Lower lobe of right lung (tissue), 2 donors: ENCODE measurements around the gene NCOR2. TPM values are rescaled to one million over a fixed set of nuclear protein-coding genes. Genes with fewer than 3 reads are reported as not detected.

ENCODE experiments used
- ATAC-seq, 2 donors: fragments of 200-7000 bp; cut with Tn5 transposase; one replicate each; pipeline ENCODE4 v1.9.1; 2020 to 2022; ENCODE audit warnings: mild to moderate bottlenecking in 2 of 2, moderate library complexity in 2 of 2
- DNase-seq: peaks from one replicate; pipeline ENCODE4 v3.0.0-alpha.2; 2020
- H3K27ac ChIP-seq: fragments of 200-600 bp; one replicate; pipeline ENCODE4 v1.8.0; 2022
- H3K27me3 ChIP-seq: fragments of 200-600 bp; one replicate; pipeline ENCODE4 v1.8.0; 2022; ENCODE audit warnings: low read depth
- H3K36me3 ChIP-seq: fragments of 200-600 bp; one replicate; pipeline ENCODE4 v1.8.0; 2022; ENCODE audit warnings: mild to moderate bottlenecking
- H3K4me1 ChIP-seq: fragments of 200-600 bp; one replicate; pipeline ENCODE4 v1.8.0; 2022
- H3K4me3 ChIP-seq: fragments of 200-600 bp; one replicate; pipeline ENCODE4 v1.8.0; 2022; ENCODE audit warnings: mild to moderate bottlenecking
- H3K9me3 ChIP-seq: fragments of 200-600 bp; one replicate; pipeline ENCODE4 v1.8.0; 2022
- intact Hi-C: fragments of 100-400 bp; cut with DNase I; formaldehyde crosslinking; loops from one replicate; pipeline ENCODE4 v1.11.0; 2022
- total RNA-seq: library from RNA; stranded (reverse); fragmentation: NEBNext Ultra II Directional; extraction: Animal tissue kit (Norgen Biotek cat#: 25700); gene quantifications from one replicate; pipeline ENCODE4 v1.2.1, GENCODE V29; 2021
- TF ChIP-seq, protein P1 (sequence below): fragments of 200-600 bp; IDR thresholded peaks from one replicate; pipeline ENCODE4 v1.8.0; 2022; ENCODE audit warnings: antibody characterized with exemption, mild to moderate bottlenecking
- donor health status: DM: no; HTN: yes; CAD: no; lungs with severe emphysema.

Gene NCOR2
- total RNA-seq, 1 donor from 2014 or later: 318 TPM

- H3K27me3 ChIP-seq: no peaks in the 10 kb centered on the region
- TF ChIP-seq, protein P1, sequence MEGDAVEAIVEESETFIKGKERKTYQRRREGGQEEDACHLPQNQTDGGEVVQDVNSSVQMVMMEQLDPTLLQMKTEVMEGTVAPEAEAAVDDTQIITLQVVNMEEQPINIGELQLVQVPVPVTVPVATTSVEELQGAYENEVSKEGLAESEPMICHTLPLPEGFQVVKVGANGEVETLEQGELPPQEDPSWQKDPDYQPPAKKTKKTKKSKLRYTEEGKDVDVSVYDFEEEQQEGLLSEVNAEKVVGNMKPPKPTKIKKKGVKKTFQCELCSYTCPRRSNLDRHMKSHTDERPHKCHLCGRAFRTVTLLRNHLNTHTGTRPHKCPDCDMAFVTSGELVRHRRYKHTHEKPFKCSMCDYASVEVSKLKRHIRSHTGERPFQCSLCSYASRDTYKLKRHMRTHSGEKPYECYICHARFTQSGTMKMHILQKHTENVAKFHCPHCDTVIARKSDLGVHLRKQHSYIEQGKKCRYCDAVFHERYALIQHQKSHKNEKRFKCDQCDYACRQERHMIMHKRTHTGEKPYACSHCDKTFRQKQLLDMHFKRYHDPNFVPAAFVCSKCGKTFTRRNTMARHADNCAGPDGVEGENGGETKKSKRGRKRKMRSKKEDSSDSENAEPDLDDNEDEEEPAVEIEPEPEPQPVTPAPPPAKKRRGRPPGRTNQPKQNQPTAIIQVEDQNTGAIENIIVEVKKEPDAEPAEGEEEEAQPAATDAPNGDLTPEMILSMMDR: no peak
- no peaks in the 10 kb centered on the region for H3K9me3 ChIP-seq
- intact Hi-C loops: no loop called here
- ATAC-seq: peak; percentile 10 to 54
- no peaks in the 10 kb centered on the region for H3K36me3 ChIP-seq
- DNase-seq: peak; percentile 68
- no peak overlapping the region for H3K4me3 ChIP-seq
- H3K4me1 ChIP-seq: peaks cover 76% of the 10 kb centered on the region
- no peak overlapping the region for H3K27ac ChIP-seq
Observed at GRCh38 chr12:124545508-124546418, 21.6 kb downstream of the NCOR2 start.

- Histone ChIP-seq H3K36me3 (no peaks in the 10 kb centered on the region), H3K4me1 (peaks cover 71% of the 10 kb centered on the region), H3K4me3 (no peak overlapping the region), H3K27me3 (no peaks in the 10 kb centered on the region), H3K27ac (no peak overlapping the region), H3K9me3 (no peaks in the 10 kb centered on the region)
- ATAC-seq: no peak
- intact Hi-C loops: no loop called here
- no peak for DNase-seq
- TF ChIP-seq, protein P1: no peak
Observed at GRCh38 chr12:124544983-124545382, 22.4 kb downstream of the NCOR2 start.

GRCh38 chr12:124544311-124544970 lies 23.0 kb downstream of the NCOR2 start:
- DNase-seq: no peak
- ATAC-seq: no peak
- peaks cover 71% of the 10 kb centered on the region for H3K4me1 ChIP-seq

GRCh38 chr12:124543590-124544310 lies 23.7 kb downstream of the NCOR2 start:
- Histone ChIP-seq H3K4me1 (peaks cover 71% of the 10 kb centered on the region), H3K9me3 (no peaks in the 10 kb centered on the region), H3K27me3 (no peaks in the 10 kb centered on the region), H3K36me3 (no peaks in the 10 kb centered on the region), H3K4me3 (peak overlapping the region; percentile 11), H3K27ac (peak overlapping the region; percentile 20)
- ATAC-seq (peak in 1 of 2 donors; percentile 1), DNase-seq (no peak)
- TF ChIP-seq, protein P1: no peak
- intact Hi-C loops: no loop called here

More at GRCh38 chr12:124544311-124544970, 23.0 kb downstream of the NCOR2 start:
- no peaks in the 10 kb centered on the region for H3K36me3 ChIP-seq
- peak overlapping the region; percentile 20 for H3K27ac ChIP-seq
- TF ChIP-seq, protein P1: no peak
- H3K9me3 ChIP-seq: no peaks in the 10 kb centered on the region
- intact Hi-C loops: no loop called here
- no peak overlapping the region for H3K4me3 ChIP-seq
- no peaks in the 10 kb centered on the region for H3K27me3 ChIP-seq

DNA sequence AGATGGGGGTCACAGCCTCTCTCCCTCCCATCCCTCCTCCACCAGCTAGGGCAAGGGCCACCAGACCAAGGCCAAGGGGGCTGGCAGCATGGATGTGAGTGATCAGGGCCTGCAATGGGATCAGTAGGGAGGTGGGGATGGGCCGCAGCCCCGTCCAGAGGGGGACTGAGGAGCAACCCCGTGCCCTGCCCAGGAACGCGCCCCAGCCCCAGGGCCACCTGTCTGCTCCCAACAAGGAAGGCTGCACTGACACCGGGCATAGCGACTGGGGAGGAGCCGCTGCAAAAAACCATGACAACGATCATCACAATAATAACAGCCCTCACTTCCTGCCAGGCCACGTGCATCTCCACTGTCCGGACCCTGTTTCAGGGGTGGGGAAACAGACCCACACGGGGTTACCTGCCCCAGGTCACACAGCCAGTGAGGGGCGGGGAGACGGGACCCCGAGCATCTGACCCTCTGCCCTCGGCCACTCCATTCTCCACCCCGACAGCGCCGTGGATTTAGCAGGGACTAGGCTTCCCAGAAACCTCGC lies 24.3 kb downstream of the NCOR2 start:
- DNase-seq: no peak
- TF ChIP-seq, protein P1: no peak
- no peaks in the 10 kb centered on the region for H3K27me3 ChIP-seq
- H3K9me3 ChIP-seq: no peaks in the 10 kb centered on the region
- peak overlapping the region; percentile 20 for H3K27ac ChIP-seq
- H3K36me3 ChIP-seq: no peaks in the 10 kb centered on the region
- peak; percentile 33 to 37 for ATAC-seq
- H3K4me1 ChIP-seq: peaks cover 71% of the 10 kb centered on the region
- peak overlapping the region; percentile 11 for H3K4me3 ChIP-seq
- intact Hi-C loops: no loop called here
